H1 (cell line): Measurements from ENCODE around the gene NFIC. TPM values are rescaled to one million over a fixed set of nuclear protein-coding genes. Genes with fewer than 3 reads are reported as not detected.

ENCODE experiments used
- CTCF ChIA-PET: fragments of 300-600 bp; sonication (Branson Sonifier 250); formaldehyde crosslinking; loops from one replicate; lab custom pipeline; 2021; ENCODE audit not compliant: partially characterized antibody; lab: Charles Lee
- POLR2A ChIA-PET: fragments of 300-600 bp; sonication (Branson Sonifier 250); formaldehyde crosslinking; loops from one replicate; lab custom pipeline; 2021; ENCODE audit warnings: inconsistent platforms; ENCODE audit not compliant: partially characterized antibody; lab: Charles Lee
- DNase-seq, 2 experiments: peaks; one replicate each; pipeline versions ENCODE4 v3.0.0 to v3.0.0-alpha.2; 2010 to 2022; ENCODE audit warnings: low spot score in 2 of 2, low read depth in 1 of 2, mixed read lengths in 1 of 2
- FAIRE-seq: peaks from 2 replicates; lab custom pipeline; 2011; peaks lifted over from hg19 to GRCh38; lab: Jason Lieb, UNC
- H2AFZ ChIP-seq: 2 replicates; pipeline ENCODE4 v1.8.1; 2012; ENCODE audit warnings: low read length, inconsistent platforms
- H2AK5ac ChIP-seq: 2 replicates; pipeline ENCODE4 v1.6.1; 2013; ENCODE audit warnings: low read depth, low read length
- H2BK120ac ChIP-seq: replicated peaks from 2 replicates; pipeline ENCODE3; 2013; ENCODE audit warnings: low read depth, low read length, inconsistent platforms
- H2BK12ac ChIP-seq: 2 replicates; pipeline ENCODE4 v1.6.1; 2013; ENCODE audit warnings: low read depth, low read length
- H2BK15ac ChIP-seq: 2 replicates; pipeline ENCODE4 v1.6.1; 2013; ENCODE audit warnings: low read length
- H2BK20ac ChIP-seq: 2 replicates; pipeline ENCODE4 v1.6.1; 2013; ENCODE audit warnings: low read length
- H2BK5ac ChIP-seq: 2 replicates; pipeline ENCODE4 v1.6.1; 2013; ENCODE audit warnings: low read depth, low read length
- H3K14ac ChIP-seq: 2 replicates; pipeline ENCODE4 v1.6.1; 2013; ENCODE audit warnings: inconsistent platforms; ENCODE audit not compliant: insufficient read length
- H3K18ac ChIP-seq: 2 replicates; pipeline ENCODE4 v1.6.1; 2013; ENCODE audit warnings: low read length; ENCODE audit errors: extremely low read depth
- H3K23ac ChIP-seq: 2 replicates; pipeline ENCODE4 v1.6.1; 2013; ENCODE audit warnings: inconsistent platforms; ENCODE audit not compliant: insufficient read length
- H3K23me2 ChIP-seq: 2 replicates; pipeline ENCODE4 v1.6.1; 2013; ENCODE audit warnings: low read depth, low read length
- H3K27ac ChIP-seq: 2 replicates; pipeline ENCODE4 v1.6.1; 2011; ENCODE audit warnings: low read depth, low read length, inconsistent platforms
- H3K27me3 ChIP-seq, 4 experiments: replicated peaks in 1 of 4; 1 replicate in 1 of 4; 2 replicates in 3 of 4; pipeline versions ENCODE4 v1.6.1 to v1.8.1; 2011 to 2013; ENCODE audit warnings: low read length in 3 of 4, mild to moderate bottlenecking in 3 of 4, inconsistent platforms in 2 of 4, mixed read lengths in 2 of 4, moderate library complexity in 1 of 4; ENCODE audit not compliant: control insufficient read depth in 3 of 4, insufficient read depth in 3 of 4; ENCODE audit errors: extremely low read depth in 1 of 4
- H3K36me3 ChIP-seq, 4 experiments: 2 replicates each; pipeline versions ENCODE4 v1.6.1 to v1.8.1; 2011 to 2013; ENCODE audit warnings: mild to moderate bottlenecking in 4 of 4, low read length in 3 of 4, moderate library complexity in 2 of 4, control low read depth in 1 of 4, inconsistent platforms in 1 of 4; ENCODE audit not compliant: insufficient read depth in 4 of 4, control insufficient read depth in 2 of 4
- H3K4ac ChIP-seq: replicated peaks from 2 replicates; pipeline ENCODE3; 2013; ENCODE audit warnings: low read length, low read depth, mixed read lengths, inconsistent platforms; ENCODE audit not compliant: insufficient read length
- H3K4me1 ChIP-seq, 4 experiments: replicated peaks in 1 of 4; 1 replicate in 1 of 4; 2 replicates in 3 of 4; pipeline versions ENCODE4 v1.6.1 to v1.8.1; 2011 to 2013; ENCODE audit warnings: low read length in 3 of 4, inconsistent platforms in 2 of 4, mixed read lengths in 1 of 4; ENCODE audit not compliant: insufficient read depth in 4 of 4, control insufficient read depth in 3 of 4
- H3K4me2 ChIP-seq, 2 experiments: 2 replicates each; pipeline versions ENCODE4 v1.6.1 to v1.8.1; 2011 to 2013; ENCODE audit warnings: low read depth in 2 of 2, low read length in 2 of 2, control low read depth in 1 of 2, inconsistent platforms in 1 of 2, mild to moderate bottlenecking in 1 of 2; ENCODE audit not compliant: insufficient read depth in 1 of 2
- H3K4me3 ChIP-seq, 4 experiments: fragments of 200-600, 300-600 bp in 1 of 4; sonication (generic), shearing (Covaris generic), sonication (Bioruptor Twin) in 1 of 4; 2 replicates each; pipeline versions ENCODE4 v1.5.1 to v1.8.1; 2011 to 2016; ENCODE audit warnings: low read length in 4 of 4, low read depth in 3 of 4, control low read depth in 2 of 4, inconsistent platforms in 2 of 4, mild to moderate bottlenecking in 2 of 4, mixed read lengths in 1 of 4, moderate library complexity in 1 of 4; ENCODE audit not compliant: insufficient read depth in 2 of 4; ENCODE audit errors: extremely low read depth in 1 of 4
- H3K56ac ChIP-seq: replicated peaks from 2 replicates; pipeline ENCODE3; 2013; ENCODE audit warnings: low read depth, mild to moderate bottlenecking, mixed read lengths, low read length, inconsistent platforms; ENCODE audit not compliant: insufficient read length
- H3K79me1 ChIP-seq: 2 replicates; pipeline ENCODE4 v1.6.1; 2013; ENCODE audit warnings: low read depth, low read length, control low read depth
- H3K79me2 ChIP-seq, 2 experiments: 2 replicates each; pipeline versions ENCODE4 v1.6.1 to v1.8.1; 2012 to 2013; ENCODE audit warnings: low read length in 2 of 2, mild to moderate bottlenecking in 2 of 2, inconsistent platforms in 1 of 2; ENCODE audit not compliant: insufficient read depth in 2 of 2, control insufficient read depth in 1 of 2
- H3K9ac ChIP-seq, 4 experiments: replicated peaks in 1 of 4; 1 replicate in 1 of 4; 2 replicates in 3 of 4; pipeline versions ENCODE4 v1.6.1 to v1.8.1; 2011 to 2013; ENCODE audit warnings: low read depth in 3 of 4, low read length in 3 of 4, control low read depth in 2 of 4, mild to moderate bottlenecking in 2 of 4, moderate library complexity in 2 of 4, inconsistent platforms in 1 of 4; ENCODE audit errors: extremely low read depth in 1 of 4
- H3K9me3 ChIP-seq, 2 experiments: 2 replicates each; pipeline versions ENCODE4 v1.6.1 to v1.8.1; 2012 to 2013; ENCODE audit warnings: mild to moderate bottlenecking in 2 of 2, moderate library complexity in 2 of 2, control low read depth in 1 of 2, inconsistent platforms in 1 of 2, low read depth in 1 of 2, low read length in 1 of 2, mixed read lengths in 1 of 2; ENCODE audit not compliant: insufficient read depth in 2 of 2
- H4K20me1 ChIP-seq, 2 experiments: replicated peaks in 1 of 2; 2 replicates each; pipeline versions ENCODE3 to v1.8.1; 2011 to 2013; ENCODE audit warnings: inconsistent platforms in 2 of 2, low read length in 2 of 2, mild to moderate bottlenecking in 1 of 2; ENCODE audit not compliant: insufficient read depth in 2 of 2, control insufficient read depth in 1 of 2
- H4K5ac ChIP-seq: 2 replicates; pipeline ENCODE4 v1.6.1; 2013; ENCODE audit warnings: low read length, low read depth, mixed read lengths, inconsistent platforms; ENCODE audit not compliant: insufficient read length
- H4K8ac ChIP-seq: 2 replicates; pipeline ENCODE4 v1.8.0; 2013; ENCODE audit warnings: mild to moderate bottlenecking, moderate library complexity, low read length, inconsistent platforms; ENCODE audit not compliant: insufficient read depth; ENCODE audit errors: extremely low read depth
- H4K91ac ChIP-seq: replicated peaks from 2 replicates; pipeline ENCODE3; 2013; ENCODE audit warnings: low read length, mixed read lengths, inconsistent platforms; ENCODE audit not compliant: insufficient read length
- ASH2L ChIP-seq: fragments of 200-600, 300-600 bp; sonication (generic); IDR thresholded peaks from one replicate; pipeline ENCODE4 v1.7.1; 2017; ENCODE audit warnings: low read length
- KDM1A ChIP-seq: fragments of 200-600, 300-600 bp; sonication (generic); IDR thresholded peaks from 2 replicates; pipeline ENCODE4 v1.7.1; 2016; ENCODE audit warnings: mild to moderate bottlenecking, low read length, borderline replicate concordance
- TEAD4 ChIP-seq: IDR thresholded peaks from 2 replicates; pipeline ENCODE4 v1.6.1; 2012; ENCODE audit warnings: low read depth, low read length, inconsistent platforms, mixed read lengths
- WGBS, 2 experiments: shearing (Covaris generic) in 1 of 2; methylation state at CpG; one replicate each; pipeline versions ENCODE4 v1.1.6 to v1.1.7; 2013 to 2015; ENCODE audit warnings: low lambda C conversion rate in 2 of 2, mixed read lengths in 2 of 2, inconsistent platforms in 1 of 2, low coverage in 1 of 2, missing lambda C conversion rate in 1 of 2; ENCODE audit not compliant: insufficient replicate concordance in 2 of 2, insufficient coverage in 1 of 2, insufficient read length in 1 of 2; ENCODE audit errors: extremely low coverage in 1 of 2, missing lambda C conversion rate in 1 of 2; 5-methylcytosine and 5-hydroxymethylcytosine counted together
- polyA plus RNA-seq, 7 experiments: library from polyadenylated mRNA; depleted of rRNA in 3 of 7; stranded (reverse) in 5 of 7; unstranded in 2 of 7; fragments of >200 nt in 5 of 7; fragments of 200-250 nt in 2 of 7; gene quantifications; 1 replicate in 5 of 7; 2 replicates in 1 of 7; 4 replicates in 1 of 7; pipeline versions ENCODE4 v1.2.1 to v1.2.3, GENCODE V29; 2011 to 2013; ENCODE audit warnings: missing spikeins in 2 of 7, mixed read lengths in 2 of 7
- total RNA-seq: library from RNA; stranded (reverse); fragmentation: NEBNext Ultra II Directional; extraction: Animal tissue kit (Norgen Biotek cat#: 25700); gene quantifications from 2 replicates; pipeline ENCODE4 v1.2.1, GENCODE V29; 2021

Gene NFIC
- total and polyA plus RNA-seq, 2 of the 8 experiments (the other 6 are each of a cell fraction or from before 2014, with no cell fraction given): 0.56 to 3.2 TPM

DNA sequence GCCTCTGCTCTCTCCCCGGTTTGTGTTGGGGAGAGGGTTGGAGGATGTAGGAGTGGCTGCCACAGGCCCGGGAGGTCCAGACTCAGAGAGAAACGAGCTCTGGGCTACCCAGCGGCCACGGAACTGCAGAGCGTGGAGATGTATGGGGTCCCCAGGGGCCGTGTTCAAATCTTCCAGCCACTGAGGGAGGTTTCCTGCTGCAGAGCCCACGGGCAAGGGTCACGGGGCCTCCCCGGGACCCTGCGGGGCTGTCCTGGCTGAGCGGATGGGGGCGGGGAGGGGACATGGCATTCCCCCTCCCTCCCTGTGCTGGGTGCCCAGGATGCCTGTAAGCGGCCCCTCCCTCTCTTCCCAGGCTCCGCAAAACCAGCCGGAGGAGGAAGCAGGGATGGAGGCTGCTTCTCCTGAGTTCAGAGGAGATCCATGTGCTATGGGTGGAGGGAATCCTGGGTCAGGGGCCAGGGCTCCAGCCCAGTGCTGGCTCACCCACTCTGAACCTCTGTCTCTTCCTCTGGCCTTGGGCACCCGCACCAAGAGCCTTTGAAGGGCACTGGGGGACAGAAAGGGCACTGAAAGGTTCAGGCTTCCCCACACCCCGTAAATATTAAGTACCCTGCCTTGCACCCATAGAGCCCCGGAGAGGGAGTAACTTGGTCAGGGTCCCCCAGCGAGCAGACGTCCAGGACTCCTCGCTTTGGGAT lies 91.3 kb downstream of the NFIC start:
- peaks cover 11 to 41% (median 31%) of the 10 kb centered on the region in 4 experiments for H3K27me3 ChIP-seq
- no peak overlapping the region for H3K9ac ChIP-seq
- H3K4me1 ChIP-seq: peaks cover 0 to 24% (median 9%) of the 10 kb centered on the region in 4 experiments; a peak in 6 of 7 replicates
- H3K36me3 ChIP-seq: no peaks in the 10 kb centered on the region
- H3K4me2 ChIP-seq: peak overlapping the region; percentile 23 to 43; a peak in 3 of 4 replicates
- WGBS, 2 experiments: 35% methylated on average over 13 of the region's 22 CpGs; no CpG with 5 or more reads in 1 of the 2 experiments
- no peak overlapping the region for H4K91ac ChIP-seq
- H3K23ac ChIP-seq: no peak overlapping the region
- H3K9me3 ChIP-seq: no peaks in the 10 kb centered on the region
- no peak overlapping the region for H2BK120ac ChIP-seq
- no peak for DNase-seq
- H3K4ac ChIP-seq: no peak overlapping the region
- 0 out of 2 replicates have a peak overlapping the region, but pooled peaks have one; percentile 15 for H2AK5ac ChIP-seq
- ChIA-PET POLR2A (interaction anchor here (0.6 kb wide), 1 partner anchor 15 kb away, joined by 3 read pairs; no protein-coding TSS in a partner anchor), CTCF (interaction anchor here (0.7 to 1.8 kb wide), 5 partner anchors 12 to 28 kb away, joined by 3 to 6 read pairs (median 5); no protein-coding TSS in a partner anchor)
- H3K18ac ChIP-seq: no peak overlapping the region
- no peak overlapping the region for H3K56ac ChIP-seq
- H2BK15ac ChIP-seq: no peak overlapping the region
- H3K79me2 ChIP-seq: no peaks in the 10 kb centered on the region
- no peak overlapping the region; a peak in 1 of 8 replicates for H3K4me3 ChIP-seq
- no peak overlapping the region; the same call in 1 of the 2 replicates for H2BK5ac ChIP-seq
- H4K20me1 ChIP-seq: peaks cover 3 to 10% of the 10 kb centered on the region in 2 experiments
- no peak overlapping the region for H3K14ac ChIP-seq
- H2BK20ac ChIP-seq: no peak overlapping the region
- TF ChIP-seq ASH2L (no peak), TEAD4 (no peak), KDM1A (no peak)
- no peak overlapping the region for H2AFZ ChIP-seq
- H3K27ac ChIP-seq: no peak overlapping the region
- H2BK12ac ChIP-seq: no peak overlapping the region; the same call in 1 of the 2 replicates
- FAIRE-seq: no peak
- no peaks in the 10 kb centered on the region for H3K79me1 ChIP-seq
- H3K23me2 ChIP-seq: peaks cover 4% of the 10 kb centered on the region; the same call in 1 of the 2 replicates
- H4K8ac ChIP-seq: no peak overlapping the region
- H4K5ac ChIP-seq: no peak overlapping the region
